H9 (cell line): ENCODE data around the gene ZNF407. TPM values are rescaled to one million over a fixed set of nuclear protein-coding genes. Genes with fewer than 3 reads are reported as not detected.

Source experiments
- DNase-seq: peaks from one replicate; pipeline ENCODE4 v3.0.0-alpha.2; 2017
- H2AFZ ChIP-seq: one replicate; pipeline ENCODE4 v1.6.1; 2013; ENCODE audit warnings: mild to moderate bottlenecking, low read length, control low read depth, moderate library complexity
- H2AK5ac ChIP-seq: 2 replicates; pipeline ENCODE4 v1.6.1; 2013; ENCODE audit warnings: low read length, control low read depth, mixed read lengths; ENCODE audit not compliant: insufficient read length
- H2BK120ac ChIP-seq: one replicate; pipeline ENCODE4 v1.6.1; 2013; ENCODE audit warnings: low read depth, mild to moderate bottlenecking, low read length, control low read depth, inconsistent platforms; ENCODE audit not compliant: poor library complexity, severe bottlenecking
- H2BK12ac ChIP-seq: 2 replicates; pipeline ENCODE4 v1.6.1; 2013; ENCODE audit warnings: low read length, control low read depth, mixed read lengths, low read depth; ENCODE audit not compliant: insufficient read length
- H2BK15ac ChIP-seq: 2 replicates; pipeline ENCODE4 v1.6.1; 2013; ENCODE audit warnings: low read depth, low read length, control low read depth
- H2BK20ac ChIP-seq: one replicate; pipeline ENCODE4 v1.6.1; 2013; ENCODE audit warnings: low read depth, mild to moderate bottlenecking, low read length, control low read depth, inconsistent platforms; ENCODE audit not compliant: poor library complexity, severe bottlenecking
- H2BK5ac ChIP-seq: 2 replicates; pipeline ENCODE4 v1.6.1; 2013; ENCODE audit warnings: low read length, control low read depth, mixed read lengths; ENCODE audit not compliant: insufficient read length
- H3K14ac ChIP-seq: 2 replicates; pipeline ENCODE4 v1.6.1; 2013; ENCODE audit warnings: low read length, control low read depth; ENCODE audit not compliant: insufficient read depth
- H3K18ac ChIP-seq: 2 replicates; pipeline ENCODE4 v1.6.1; 2013; ENCODE audit warnings: low read depth, mild to moderate bottlenecking, mixed read lengths, low read length, control low read depth; ENCODE audit not compliant: insufficient read length
- H3K23ac ChIP-seq: 2 replicates; pipeline ENCODE4 v1.6.1; 2013; ENCODE audit warnings: low read length, control low read depth, mixed read lengths, low read depth; ENCODE audit not compliant: insufficient read length
- H3K23me2 ChIP-seq: 2 replicates; pipeline ENCODE4 v1.6.1; 2013; ENCODE audit warnings: low read depth, mild to moderate bottlenecking, mixed read lengths, low read length, control low read depth; ENCODE audit not compliant: insufficient read length, poor library complexity, severe bottlenecking
- H3K27ac ChIP-seq: 2 replicates; pipeline ENCODE4 v1.5.1; 2013; ENCODE audit warnings: low read length, control low read depth, mixed read lengths, low read depth; ENCODE audit not compliant: insufficient read length
- H3K27me3 ChIP-seq: 2 replicates; pipeline ENCODE4 v1.6.1; 2013; ENCODE audit warnings: low read length, control low read depth, inconsistent platforms; ENCODE audit not compliant: insufficient read depth
- H3K4ac ChIP-seq: 2 replicates; pipeline ENCODE4 v1.6.1; 2013; ENCODE audit warnings: low read depth, mild to moderate bottlenecking, control low read depth, inconsistent platforms, low read length, moderate library complexity
- H3K4me1 ChIP-seq: 2 replicates; pipeline ENCODE4 v1.6.1; 2013; ENCODE audit warnings: low read length, control low read depth, inconsistent platforms; ENCODE audit not compliant: insufficient read depth
- H3K4me2 ChIP-seq: 2 replicates; pipeline ENCODE4 v1.6.1; 2013; ENCODE audit warnings: low read length, control low read depth, mixed read lengths; ENCODE audit not compliant: insufficient read length, insufficient read depth
- H3K56ac ChIP-seq: 2 replicates; pipeline ENCODE4 v1.6.1; 2013; ENCODE audit warnings: low read depth, mild to moderate bottlenecking, mixed read lengths, low read length, control low read depth; ENCODE audit not compliant: insufficient read length
- H3K79me1 ChIP-seq: 2 replicates; pipeline ENCODE4 v1.6.1; 2013; ENCODE audit warnings: low read depth, mild to moderate bottlenecking, moderate library complexity, low read length, control low read depth, inconsistent platforms; ENCODE audit not compliant: insufficient read depth, poor library complexity, severe bottlenecking
- H3K79me2 ChIP-seq: 2 replicates; pipeline ENCODE4 v1.6.1; 2013; ENCODE audit warnings: low read length, control low read depth, inconsistent platforms; ENCODE audit not compliant: insufficient read depth
- H3K9ac ChIP-seq: 2 replicates; pipeline ENCODE4 v1.6.1; 2013; ENCODE audit warnings: low read length, control low read depth, mixed read lengths; ENCODE audit not compliant: insufficient read length; ENCODE audit errors: extremely low read depth
- H3K9me3 ChIP-seq: one replicate; pipeline ENCODE4 v1.6.1; 2013; ENCODE audit warnings: low read depth, low read length, inconsistent platforms; ENCODE audit not compliant: control insufficient read depth
- H3T11ph ChIP-seq: one replicate; pipeline ENCODE4 v1.6.1; 2013; ENCODE audit warnings: mild to moderate bottlenecking, low read length, control low read depth, inconsistent platforms
- H4K20me1 ChIP-seq: one replicate; pipeline ENCODE4 v1.6.1; 2013; ENCODE audit not compliant: control insufficient read depth, insufficient read length, insufficient read depth
- H4K5ac ChIP-seq: 2 replicates; pipeline ENCODE4 v1.6.1; 2013; ENCODE audit warnings: low read depth, mild to moderate bottlenecking, mixed read lengths, low read length, control low read depth; ENCODE audit not compliant: insufficient read length
- H4K8ac ChIP-seq: replicated peaks from 2 replicates; pipeline ENCODE4 v1.6.1; 2013; ENCODE audit warnings: low read length, control low read depth, mixed read lengths, low read depth; ENCODE audit not compliant: insufficient read length
- H4K91ac ChIP-seq: 2 replicates; pipeline ENCODE4 v1.6.1; 2013; ENCODE audit warnings: low read depth, mild to moderate bottlenecking, moderate library complexity, mixed read lengths, low read length, control low read depth; ENCODE audit not compliant: insufficient read length
- H3K27ac Mint-ChIP-seq, 3 experiments: 2 replicates in 2 of 3; 3 replicates in 1 of 3; pipeline ENCODE4 v1.8.0; 2020 to 2021; ENCODE audit warnings: mixed read lengths in 3 of 3, mild to moderate bottlenecking in 1 of 3, moderate library complexity in 1 of 3
- H3K27me3 Mint-ChIP-seq: 2 replicates; pipeline ENCODE4 v1.8.0; 2021; ENCODE audit warnings: low read depth, mild to moderate bottlenecking, moderate library complexity, mixed read lengths
- H3K36me3 Mint-ChIP-seq, 3 experiments: 2 replicates in 2 of 3; 3 replicates in 1 of 3; pipeline ENCODE4 v1.8.0; 2020 to 2021; ENCODE audit warnings: low read depth in 3 of 3, mixed read lengths in 3 of 3; ENCODE audit not compliant: insufficient read depth in 1 of 3
- H3K4me1 Mint-ChIP-seq, 2 experiments: 2 replicates each; pipeline ENCODE4 v1.8.0; 2020; ENCODE audit warnings: mixed read lengths in 2 of 2
- H3K4me3 Mint-ChIP-seq, 2 experiments: 2 replicates in 1 of 2; 3 replicates in 1 of 2; pipeline ENCODE4 v1.8.0; 2020 to 2021; ENCODE audit warnings: mild to moderate bottlenecking in 2 of 2, mixed read lengths in 2 of 2, moderate library complexity in 1 of 2
- H3K9me3 Mint-ChIP-seq, 2 experiments: 2 replicates in 1 of 2; 3 replicates in 1 of 2; pipeline ENCODE4 v1.8.0; 2020; ENCODE audit warnings: mild to moderate bottlenecking in 2 of 2, mixed read lengths in 2 of 2, moderate library complexity in 1 of 2
- CTCF ChIP-seq: fragments of 200-600 bp; sonication (generic); conservative IDR thresholded peaks from 3 replicates; pipeline ENCODE4 v1.8.0; 2021; ENCODE audit warnings: antibody characterized with exemption, mild to moderate bottlenecking
- WGBS: extraction: QIAGEN DNeasy Blood & Tissue Kit; methylation state at CpG from one replicate; pipeline ENCODE4 v1.1.7; 2013; ENCODE audit warnings: missing lambda C conversion rate, low lambda C conversion rate, mixed read lengths; ENCODE audit not compliant: insufficient read length; ENCODE audit errors: extremely low coverage; 5-methylcytosine and 5-hydroxymethylcytosine counted together
- total RNA-seq: library from RNA; stranded (reverse); gene quantifications from 2 replicates; pipeline ENCODE4 v1.2.1, GENCODE V29; 2021

Gene ZNF407
- total RNA-seq, 1 experiment from 2014 or later = 8.7 TPM

GRCh38 chr18:74793746-74794145 is 196.1 kb downstream of the ZNF407 start:
- Mint-ChIP-seq H3K27ac (peak overlapping the region in 2 of 3 experiments; percentile 55 to 77; a peak in 2 of 7 replicates), H3K27me3 (no peaks in the 10 kb centered on the region), H3K4me1 (peaks cover 24 to 28% of the 10 kb centered on the region in 2 experiments), H3K36me3 (no peaks in the 10 kb centered on the region), H3K9me3 (no peaks in the 10 kb centered on the region), H3K4me3 (no peak overlapping the region)
- no peak overlapping the region for H3K4me2 ChIP-seq
- no peak overlapping the region; the same call in 1 of the 2 replicates for H3K14ac ChIP-seq
- no peak overlapping the region for H3K56ac ChIP-seq
- H4K91ac ChIP-seq = no peak overlapping the region
- no peak overlapping the region for H3K9ac ChIP-seq
- H3T11ph ChIP-seq = no peak overlapping the region
- TF ChIP-seq CTCF = no peak
- H2BK12ac ChIP-seq = no peak overlapping the region
- H3K23me2 ChIP-seq = no peaks in the 10 kb centered on the region
- H4K5ac ChIP-seq = no peak overlapping the region
- H2BK15ac ChIP-seq = no peak overlapping the region
- H3K79me1 ChIP-seq = no peaks in the 10 kb centered on the region
- no peak overlapping the region for H2BK5ac ChIP-seq
- no peak overlapping the region for H4K8ac ChIP-seq
- H3K9me3 ChIP-seq = no peaks in the 10 kb centered on the region
- H3K79me2 ChIP-seq = no peaks in the 10 kb centered on the region
- H3K23ac ChIP-seq = no peak overlapping the region
- H3K27me3 ChIP-seq = no peaks in the 10 kb centered on the region
- no peaks in the 10 kb centered on the region for H4K20me1 ChIP-seq
- no peak overlapping the region for H3K4ac ChIP-seq
- no peak for DNase-seq
- no peak overlapping the region for H2AK5ac ChIP-seq
- H3K4me1 ChIP-seq = no peaks in the 10 kb centered on the region
- no peak overlapping the region for H2BK120ac ChIP-seq
- no peak overlapping the region for H2AFZ ChIP-seq
- H3K18ac ChIP-seq = no peak overlapping the region
- no peak overlapping the region for H3K27ac ChIP-seq
- no CpG with 5 or more reads among the region's 9 CpGs for WGBS
- H2BK20ac ChIP-seq = no peak overlapping the region
